Measurements from ENCODE around the gene GCLC.

GRCh38 chr6:53464927-53465460 lies 79.9 kb downstream of the GCLC start:
- TF ChIP-seq CTCF (IDR thresholded peaks at IDR 0.05; ENCODE audit: insufficient read depth, low read length, poor library complexity, severe bottlenecking) (no peak), EZH2phosphoT487 (conservative IDR thresholded peaks at IDR 0.05; ENCODE audit: low read length) (no peak)
